Activated CD4-positive, CD25-positive, alpha-beta regulatory T cell treated with anti-CD3 and anti-CD28 coated beads, Interleukin-2, amount 50 U/mL, for 72 hours (primary cell): ENCODE measurements around the gene RGS12.

Experiments used
- DNase-seq: peaks from one replicate; pipeline ENCODE4 v3.0.0; 2021

RGS12 gene

DNA sequence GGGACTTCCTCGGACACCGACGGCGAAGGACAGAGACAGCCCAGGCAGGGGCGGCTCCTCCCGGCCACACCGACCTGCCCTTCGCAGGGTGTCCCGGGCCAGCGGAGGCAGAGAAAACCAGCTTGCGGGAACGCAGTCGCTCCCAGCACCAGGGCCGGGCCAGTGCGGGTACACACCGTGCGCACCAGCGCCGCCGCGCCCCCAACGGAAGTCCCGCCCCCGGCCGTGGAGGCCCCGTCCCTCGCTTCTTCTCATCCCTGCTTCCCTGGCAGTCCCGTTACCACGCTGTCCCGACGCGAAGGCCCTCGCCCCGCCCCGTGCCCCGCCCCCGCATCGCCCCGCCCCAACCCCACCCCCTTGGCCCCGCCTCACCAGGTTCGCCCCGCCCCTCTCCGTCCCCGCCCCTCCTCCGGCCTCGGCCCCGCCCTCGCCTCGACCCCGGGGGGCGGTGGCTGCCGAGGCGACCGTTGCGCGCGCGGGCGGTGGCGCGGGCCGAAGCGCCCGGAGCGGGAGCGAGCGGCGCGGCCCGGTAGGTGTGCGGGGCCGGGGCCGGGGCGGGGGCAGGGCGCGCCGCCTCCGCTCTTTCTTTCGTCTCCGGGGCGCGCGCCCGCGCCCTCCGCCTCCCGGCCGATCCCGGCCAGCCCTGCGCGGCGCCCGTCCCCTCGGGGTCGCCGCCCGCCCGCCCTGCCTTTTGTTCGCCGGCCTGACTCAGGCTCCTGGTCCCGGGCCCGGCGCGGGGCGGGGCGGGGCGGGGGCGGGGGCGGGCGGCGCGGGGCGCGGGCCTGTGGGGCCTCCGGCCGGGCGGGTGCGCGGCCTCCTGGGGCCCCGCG lies at the start of gene RGS12:
Gene RGS12, plus strand, starts transcription at position 451 of the 830 bp plus-strand sequence. CDS start 23,150 bp downstream, outside the sequence.
- DNase-seq, result peak; percentile 87

DNA sequence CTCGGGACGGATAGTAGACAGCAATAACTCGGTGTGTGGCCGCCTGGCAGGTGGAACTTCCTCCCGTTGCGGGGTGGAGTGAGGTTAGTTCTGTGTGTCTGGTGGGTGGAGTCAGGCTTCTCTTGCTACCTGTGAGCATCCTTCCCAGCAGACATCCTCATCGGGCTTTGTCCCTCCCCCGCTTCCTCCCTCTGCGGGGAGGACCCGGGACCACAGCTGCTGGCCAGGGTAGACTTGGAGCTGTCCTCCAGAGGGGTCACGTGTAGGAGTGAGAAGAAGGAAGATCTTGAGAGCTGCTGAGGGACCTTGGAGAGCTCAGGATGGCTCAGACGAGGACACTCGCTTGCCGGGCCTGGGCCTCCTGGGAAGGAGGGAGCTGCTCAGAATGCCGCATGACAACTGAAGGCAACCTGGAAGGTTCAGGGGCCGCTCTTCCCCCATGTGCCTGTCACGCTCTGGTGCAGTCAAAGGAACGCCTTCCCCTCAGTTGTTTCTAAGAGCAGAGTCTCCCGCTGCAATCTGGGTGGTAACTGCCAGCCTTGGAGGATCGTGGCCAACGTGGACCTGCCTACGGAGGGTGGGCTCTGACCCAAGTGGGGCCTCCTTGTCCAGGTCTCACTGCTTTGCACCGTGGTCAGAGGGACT lies 49.6 kb upstream of the RGS12 start:
- DNase-seq, result no peak

DNA sequence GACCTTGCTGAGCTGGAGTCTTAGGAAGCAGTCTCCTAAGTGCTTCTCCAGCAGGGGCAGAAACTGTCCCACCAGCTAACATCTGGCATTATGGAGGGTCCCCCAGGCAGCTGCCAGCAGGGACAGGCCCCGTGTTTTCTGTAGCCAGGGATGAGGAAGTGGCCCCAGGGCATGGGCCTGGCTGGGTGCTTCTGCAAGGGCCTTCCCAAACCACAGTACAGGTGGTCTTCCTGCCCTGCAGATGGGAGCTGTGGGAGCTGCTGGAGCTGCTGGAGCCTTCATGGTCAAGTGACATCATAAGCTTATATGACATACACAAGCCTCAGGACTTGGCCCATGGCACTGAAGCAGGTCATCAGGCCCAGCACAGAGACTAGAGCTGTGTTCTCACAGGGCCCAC lies 48.8 kb upstream of the RGS12 start:
- no peak for DNase-seq

DNA sequence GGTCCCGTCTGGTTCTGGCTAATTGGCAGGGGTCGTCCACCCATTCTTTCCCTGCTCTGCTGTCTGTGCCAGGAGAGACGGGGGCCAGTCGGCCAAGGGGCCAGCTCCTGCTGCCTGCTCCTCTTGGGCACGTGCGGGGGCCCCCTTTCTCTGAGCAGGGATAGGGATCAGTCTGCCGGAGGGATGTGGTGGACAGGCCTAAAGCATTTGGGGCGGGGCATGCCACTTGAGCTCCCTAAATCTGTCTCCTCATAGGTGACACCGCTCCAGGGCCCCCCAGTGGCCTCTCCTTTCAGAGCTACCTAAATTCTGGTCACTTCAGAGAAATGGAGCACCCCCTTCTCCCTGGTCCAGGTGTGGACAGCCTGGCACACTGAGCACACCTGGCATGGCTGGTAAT lies 48.1 kb upstream of the RGS12 start:
- DNase-seq, result no peak

DNA sequence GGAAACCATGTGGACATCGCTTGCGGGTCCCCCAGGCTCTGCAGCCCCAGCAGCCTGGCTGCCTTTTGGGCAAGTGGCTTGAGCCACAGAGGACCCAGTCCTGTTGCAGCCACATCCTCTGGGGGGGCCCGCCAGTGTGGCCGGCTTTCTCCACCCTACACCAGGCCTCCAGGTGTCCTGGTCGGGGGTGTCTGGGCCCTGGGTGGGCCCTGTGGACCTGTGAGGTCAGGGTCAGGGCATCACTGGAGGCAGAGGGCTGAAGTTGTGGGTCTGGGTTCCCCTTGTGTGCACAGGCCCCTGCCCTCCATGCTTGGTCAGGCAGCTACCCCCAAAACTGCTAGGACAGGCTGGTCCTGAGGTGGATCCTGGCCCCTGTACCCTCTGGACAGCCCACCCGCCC lies 47.1 kb upstream of the RGS12 start:
- no peak for DNase-seq

- no peak for DNase-seq
These were observed 46.1 kb upstream of the RGS12 start for GRCh38 chr4:3246458-3247398.

GRCh38 chr4:3247399-3248177 lies 45.2 kb upstream of the RGS12 start:
- no peak for DNase-seq

- no peak for DNase-seq
These were observed 44.7 kb upstream of the RGS12 start for GRCh38 chr4:3248178-3248480.

DNA sequence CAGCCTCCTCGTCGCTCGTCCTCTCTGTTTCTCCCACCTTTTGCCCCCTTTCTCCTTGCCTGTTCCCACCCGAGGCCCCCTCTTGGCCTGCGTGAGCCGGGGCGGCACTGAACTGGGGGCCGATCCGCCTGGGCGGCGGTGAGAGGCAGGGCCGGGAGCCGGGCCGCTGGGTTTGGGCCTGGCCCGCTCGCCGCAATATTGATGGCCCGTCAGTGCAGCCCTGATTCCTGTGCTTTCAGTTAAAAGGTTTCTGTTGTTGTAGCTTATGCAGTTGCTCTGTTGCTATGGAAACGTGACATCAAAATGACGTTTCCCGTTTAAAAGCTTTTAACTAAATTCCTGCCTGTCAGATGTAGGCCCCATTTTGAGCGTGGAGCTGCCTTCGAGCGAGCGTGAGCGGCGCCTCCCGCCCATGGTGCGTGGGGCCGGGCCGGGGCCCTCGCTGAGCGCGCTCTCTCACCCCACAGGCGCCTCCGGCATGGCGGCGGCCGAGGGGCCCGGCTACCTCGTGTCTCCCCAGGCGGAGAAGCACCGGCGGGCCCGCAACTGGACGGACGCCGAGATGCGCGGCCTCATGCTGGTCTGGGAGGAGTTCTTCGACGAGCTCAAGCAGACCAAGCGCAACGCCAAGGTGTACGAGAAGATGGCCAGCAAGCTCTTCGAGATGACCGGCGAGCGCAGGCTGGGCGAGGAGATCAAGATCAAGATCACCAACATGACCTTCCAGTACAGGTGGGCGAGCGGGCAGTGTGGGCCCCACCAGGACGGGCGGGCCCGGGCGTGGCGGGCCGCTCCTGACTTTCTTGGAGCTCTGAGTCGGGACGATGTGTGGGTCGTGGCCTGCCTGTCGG lies 43.8 kb upstream of the RGS12 start, which contains the start of gene MSANTD1:
Gene MSANTD1, plus strand, starts transcription at position 349 of the 851 bp plus-strand sequence. Its CDS starts 64 bp downstream, at position 413.
- DNase-seq, result no peak

- DNase-seq, result no peak
These were observed 42.9 kb upstream of the RGS12 start for GRCh38 chr4:3249711-3250437.

GRCh38 chr4:3250438-3250955 lies 42.3 kb upstream of the RGS12 start:
- DNase-seq, result no peak

DNA sequence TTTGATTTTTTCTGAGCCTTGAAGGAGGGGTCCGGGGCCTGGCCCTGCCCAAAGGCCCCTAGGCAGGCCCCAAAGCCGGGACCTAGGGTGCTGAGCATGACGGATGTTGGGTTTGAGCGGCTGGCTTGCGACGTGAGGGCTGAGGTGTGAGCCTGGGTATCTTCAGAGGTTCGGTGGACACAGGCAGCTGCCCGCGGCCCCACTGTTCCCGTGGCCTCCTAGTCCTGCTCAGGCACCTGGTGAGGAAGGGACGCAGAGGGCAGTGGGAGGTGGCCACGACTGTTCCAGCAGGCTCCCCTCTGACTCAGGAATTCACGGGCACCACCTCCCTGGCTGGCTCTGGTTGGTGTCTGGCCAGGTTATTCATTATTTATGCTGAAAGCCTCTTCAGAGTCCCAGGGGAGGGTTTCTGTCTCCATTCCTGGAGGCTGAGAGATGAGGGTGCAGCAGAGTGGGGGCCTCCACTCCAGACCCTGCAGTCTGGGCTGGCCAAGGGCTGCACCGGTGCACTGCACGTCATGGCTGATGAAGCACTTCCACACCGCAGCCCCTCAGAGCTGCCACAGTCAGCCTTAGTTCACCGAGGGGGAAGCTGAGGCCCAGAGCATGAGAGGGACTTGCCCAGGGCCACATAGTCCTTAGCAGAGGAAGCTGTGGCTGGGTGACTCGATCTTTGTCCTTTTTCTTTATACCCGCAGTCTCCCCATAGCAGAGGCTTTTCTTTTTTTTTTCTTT lies 41.7 kb upstream of the RGS12 start:
- DNase-seq, result peak; percentile 27

DNA sequence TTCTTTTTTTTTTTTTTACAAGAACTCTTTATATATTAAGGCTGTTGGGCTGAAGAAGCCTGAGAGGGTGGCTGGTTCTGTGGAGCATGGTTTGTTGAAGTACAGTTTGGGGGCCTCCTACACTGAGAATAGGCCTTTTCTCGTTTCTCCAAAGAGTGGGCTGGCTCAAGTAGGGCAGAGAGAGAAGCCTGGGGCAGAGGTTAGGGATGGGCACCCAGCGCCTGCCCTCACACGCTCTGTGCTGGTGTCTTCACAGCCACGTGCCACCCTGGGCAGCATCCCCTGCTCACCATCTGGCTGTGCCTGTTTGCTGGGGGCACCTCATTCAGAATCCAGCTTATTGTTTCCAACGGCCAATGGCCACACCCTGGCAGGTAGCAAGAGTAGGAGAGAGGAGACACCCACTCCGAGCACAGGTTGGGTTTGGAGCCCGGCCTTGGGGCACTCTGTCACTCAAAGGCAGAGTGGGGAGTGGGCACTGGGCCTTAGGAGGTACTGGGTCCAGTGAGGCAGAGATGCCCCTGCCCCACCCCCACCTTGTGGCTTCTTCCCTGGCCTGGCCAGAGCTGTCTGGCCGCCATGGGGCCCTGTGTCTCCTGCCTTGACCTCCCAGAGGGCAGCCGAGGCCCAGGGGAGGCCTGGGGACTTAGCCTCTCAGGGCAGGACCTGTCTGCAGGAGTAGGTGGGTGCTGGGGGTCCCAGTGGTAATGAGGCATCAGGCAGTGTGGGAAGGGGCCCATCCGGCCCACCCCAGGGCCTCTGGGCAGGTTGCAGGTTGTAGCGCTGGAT lies 40.9 kb upstream of the RGS12 start:
- peak; percentile 29 for DNase-seq

DNA sequence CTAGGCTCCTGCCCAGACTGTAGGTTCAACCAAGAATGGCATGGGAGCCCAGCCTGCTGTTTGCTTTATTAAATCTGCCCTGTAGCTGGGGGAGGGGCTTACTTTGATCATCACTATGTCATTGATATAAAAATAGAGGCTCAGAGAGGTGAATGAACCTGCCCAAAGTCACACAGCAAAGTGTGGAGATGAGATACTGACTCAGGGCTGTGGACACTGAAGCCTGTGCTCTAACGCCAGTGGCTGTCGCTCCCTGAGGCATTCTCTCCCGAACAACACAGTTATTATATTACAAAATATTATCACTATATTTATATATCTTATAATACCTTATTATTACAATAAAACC lies 40.4 kb upstream of the RGS12 start:
- DNase-seq, result no peak

- peak; percentile 21 for DNase-seq
These were observed 39.8 kb upstream of the RGS12 start for GRCh38 chr4:3252831-3253641.

DNA sequence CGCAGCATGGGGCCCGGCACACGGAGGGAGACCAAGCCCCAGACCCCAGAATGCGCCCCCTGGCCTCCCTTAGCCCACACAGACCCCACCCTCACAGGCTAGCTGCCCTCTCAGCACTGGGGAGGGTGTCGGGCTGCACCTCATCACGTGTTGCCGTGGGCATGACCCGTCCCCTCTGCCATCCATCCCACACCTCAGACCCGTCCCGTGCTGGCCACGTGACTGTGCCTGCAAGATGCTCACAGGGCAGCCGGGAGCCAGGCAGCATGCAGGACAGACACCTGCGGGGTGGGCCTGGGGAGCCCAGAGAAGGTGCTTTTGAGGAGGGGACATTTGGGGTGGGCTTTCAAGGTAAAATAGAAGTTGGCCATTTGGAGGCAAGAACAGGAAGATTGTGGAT lies 39.0 kb upstream of the RGS12 start:
- DNase-seq, result no peak

- peak; percentile 14 for DNase-seq
These were observed 38.3 kb upstream of the RGS12 start for GRCh38 chr4:3254302-3255131.
